ENCODE data around the gene ANK2. TPM values are rescaled to one million over a fixed set of nuclear protein-coding genes. Genes with fewer than 3 reads are reported as not detected.

The ANK2 gene
- total RNA-seq, 1 donor from 2014 or later: 77.8 TPM

GRCh38 chr4:113142351-113142750 lies 92.9 kb downstream of the ANK2 start:
- H3K27me3 ChIP-seq (ENCODE audit: insufficient read depth, low read length): no peaks in the 10 kb centered on the region
- Mint-ChIP-seq H3K27me3 (ENCODE audit: low read depth, unreplicated experiment) (no peaks in the 10 kb centered on the region), H3K4me1 (ENCODE audit: low read depth, unreplicated experiment) (peaks cover 39% of the 10 kb centered on the region), H3K4me3 (ENCODE audit: unreplicated experiment) (no peak overlapping the region), H3K9me3 (ENCODE audit: unreplicated experiment) (no peaks in the 10 kb centered on the region), H3K27ac (ENCODE audit: unreplicated experiment) (peak overlapping the region; percentile 23), H3K36me3 (ENCODE audit: low read depth, unreplicated experiment) (no peaks in the 10 kb centered on the region)
- DNase-seq (ENCODE audit: low read depth): no peak
- no peak for FAIRE-seq
- no peak overlapping the region for H2AFZ ChIP-seq (ENCODE audit: low read depth, low read length)
- no peaks in the 10 kb centered on the region for H3K9me3 ChIP-seq (ENCODE audit: insufficient read depth, low read depth, low read length)
- H3K4me3 ChIP-seq (ENCODE audit: insufficient read depth, low read depth, low read length): no peak overlapping the region
- H3K4me2 ChIP-seq (ENCODE audit: low read length): peak overlapping the region; percentile 69
- peak overlapping the region; percentile 12 for H3K9ac ChIP-seq (ENCODE audit: low read length)
- no peaks in the 10 kb centered on the region for H3K36me3 ChIP-seq (ENCODE audit: insufficient read depth, low read length)
- peak overlapping the region; percentile 52 for H3K27ac ChIP-seq (ENCODE audit: low read depth, low read length)
- H4K20me1 ChIP-seq (ENCODE audit: insufficient read depth, low read length): no peaks in the 10 kb centered on the region
- TF ChIP-seq CTCF (IDR thresholded peaks at IDR 0.05; ENCODE audit: insufficient read depth, low read depth, low read length) (no peak), EZH2 (IDR thresholded peaks at IDR 0.05; ENCODE audit: insufficient read depth, low read length) (no peak)
- peaks cover 17% of the 10 kb centered on the region for H3K4me1 ChIP-seq (ENCODE audit: insufficient read depth, low read length)
- H3K79me2 ChIP-seq (ENCODE audit: insufficient read depth, low read length): no peaks in the 10 kb centered on the region

GRCh38 chr4:113144091-113144490 lies 94.6 kb downstream of the ANK2 start:
- no peaks in the 10 kb centered on the region for H3K27me3 ChIP-seq (ENCODE audit: insufficient read depth, low read length)
- H3K27ac Mint-ChIP-seq (ENCODE audit: unreplicated experiment): no peak overlapping the region
- FAIRE-seq (no peak), DNase-seq (ENCODE audit: low read depth) (no peak)
- no peak overlapping the region for H3K27ac ChIP-seq (ENCODE audit: low read depth, low read length)
- H3K4me1 ChIP-seq (ENCODE audit: insufficient read depth, low read length): peaks cover 17% of the 10 kb centered on the region
- no peak overlapping the region for H3K4me2 ChIP-seq (ENCODE audit: low read length)
- H3K9me3 Mint-ChIP-seq (ENCODE audit: unreplicated experiment): no peaks in the 10 kb centered on the region
- no peaks in the 10 kb centered on the region for H3K36me3 ChIP-seq (ENCODE audit: insufficient read depth, low read length)
- no peaks in the 10 kb centered on the region for H4K20me1 ChIP-seq (ENCODE audit: insufficient read depth, low read length)
- H3K9ac ChIP-seq (ENCODE audit: low read length): no peak overlapping the region
- no peaks in the 10 kb centered on the region for H3K27me3 Mint-ChIP-seq (ENCODE audit: low read depth, unreplicated experiment)
- H3K9me3 ChIP-seq (ENCODE audit: insufficient read depth, low read depth, low read length): no peaks in the 10 kb centered on the region
- no peaks in the 10 kb centered on the region for H3K79me2 ChIP-seq (ENCODE audit: insufficient read depth, low read length)
- no peak overlapping the region for H3K4me3 Mint-ChIP-seq (ENCODE audit: unreplicated experiment)
- TF ChIP-seq CTCF (IDR thresholded peaks at IDR 0.05; ENCODE audit: insufficient read depth, low read depth, low read length) (no peak), EZH2 (IDR thresholded peaks at IDR 0.05; ENCODE audit: insufficient read depth, low read length) (no peak)
- no peak overlapping the region for H3K4me3 ChIP-seq (ENCODE audit: insufficient read depth, low read depth, low read length)
- H3K4me1 Mint-ChIP-seq (ENCODE audit: low read depth, unreplicated experiment): peaks cover 44% of the 10 kb centered on the region
- no peak overlapping the region for H2AFZ ChIP-seq (ENCODE audit: low read depth, low read length)
- H3K36me3 Mint-ChIP-seq (ENCODE audit: low read depth, unreplicated experiment): peaks cover 2% of the 10 kb centered on the region

- Histone ChIP-seq H2AFZ (ENCODE audit: low read depth, low read length) (no peak overlapping the region), H3K4me2 (ENCODE audit: low read length) (no peak overlapping the region), H3K9ac (ENCODE audit: low read length) (no peak overlapping the region), H3K4me3 (ENCODE audit: insufficient read depth, low read depth, low read length) (no peak overlapping the region), H3K79me2 (ENCODE audit: insufficient read depth, low read length) (no peaks in the 10 kb centered on the region), H3K27ac (ENCODE audit: low read depth, low read length) (no peak overlapping the region), H3K9me3 (ENCODE audit: insufficient read depth, low read depth, low read length) (no peaks in the 10 kb centered on the region), H3K36me3 (ENCODE audit: insufficient read depth, low read length) (no peaks in the 10 kb centered on the region), H3K27me3 (ENCODE audit: insufficient read depth, low read length) (no peaks in the 10 kb centered on the region), H3K4me1 (ENCODE audit: insufficient read depth, low read length) (peaks cover 17% of the 10 kb centered on the region), H4K20me1 (ENCODE audit: insufficient read depth, low read length) (no peaks in the 10 kb centered on the region)
- Mint-ChIP-seq H3K36me3 (ENCODE audit: low read depth, unreplicated experiment) (peaks cover 2% of the 10 kb centered on the region), H3K4me3 (ENCODE audit: unreplicated experiment) (peak overlapping the region; percentile 65), H3K9me3 (ENCODE audit: unreplicated experiment) (no peaks in the 10 kb centered on the region), H3K27ac (ENCODE audit: unreplicated experiment) (peak overlapping the region; percentile 75), H3K27me3 (ENCODE audit: low read depth, unreplicated experiment) (no peaks in the 10 kb centered on the region), H3K4me1 (ENCODE audit: low read depth, unreplicated experiment) (peaks cover 44% of the 10 kb centered on the region)
- no peak for DNase-seq (ENCODE audit: low read depth)
- TF ChIP-seq CTCF (IDR thresholded peaks at IDR 0.05; ENCODE audit: insufficient read depth, low read depth, low read length) (no peak), EZH2 (IDR thresholded peaks at IDR 0.05; ENCODE audit: insufficient read depth, low read length) (no peak)
- FAIRE-seq: no peak
These were observed 95.7 kb downstream of the ANK2 start for GRCh38 chr4:113145147-113145518.

Data from astrocyte (in vitro differentiated cells and primary cell).